Left renal cortex interstitium (tissue), 4 donors: ENCODE data around the gene CHEK2. TPM values are rescaled to one million over a fixed set of nuclear protein-coding genes. Genes with fewer than 3 reads are reported as not detected.
"Not testable (repeated sequence)": the region's sequence is repeated elsewhere in the genome, so short reads cannot be mapped to it uniquely, and the experiment has no call there.

Experiments used
- DNase-seq, 4 donors: peaks; one replicate each; pipeline ENCODE4 v3.0.0-alpha.2; 2013; ENCODE audit warnings: low read depth in 4 of 4, low spot score in 2 of 4, missing footprints in 1 of 4
- polyA plus RNA-seq, 4 donors: library from polyadenylated mRNA; unstranded; fragments of 120-200 nt; gene quantifications; one replicate each; pipeline ENCODE4 v1.2.1, GENCODE V29; 2013; ENCODE audit not compliant: insufficient read length in 4 of 4

The CHEK2 gene
- polyA plus RNA-seq, result 10 to 100 TPM; 13.4 to 22.5 (median 17.7) TPM

- DNase-seq, result peak; percentile 93 to 99 (median 95)
These were observed at the start of gene CHEK2, which contains the start of gene HSCB for GRCh38 chr22:28741785-28742561. Gene CHEK2, minus strand, starts transcription at chr22:28741820. Its CDS starts 7,099 bp downstream, at chr22:28734721. Gene HSCB, plus strand, starts transcription at chr22:28742039. Its CDS starts 57 bp downstream, at chr22:28742096.

GRCh38 chr22:28791124-28791523, 49.5 kb upstream of the CHEK2 start:
- no peak for DNase-seq

- DNase-seq, result no peak
These were observed 47.0 kb upstream of the CHEK2 start for GRCh38 chr22:28788601-28789000.

- DNase-seq, result no peak
These were observed 42.4 kb upstream of the CHEK2 start for GRCh38 chr22:28783786-28784671.

GRCh38 chr22:28780296-28780695, 38.7 kb upstream of the CHEK2 start:
- no peak for DNase-seq

GRCh38 chr22:28779833-28780232, 38.2 kb upstream of the CHEK2 start:
- no peak for DNase-seq

- no peak for DNase-seq
These were observed 32.8 kb upstream of the CHEK2 start for GRCh38 chr22:28774378-28774777.

- no peak for DNase-seq
These were observed 31.8 kb upstream of the CHEK2 start for GRCh38 chr22:28773461-28773867.

GRCh38 chr22:28772633-28773460, 31.2 kb upstream of the CHEK2 start, which contains the start of gene CCDC117:
Gene CCDC117, plus strand, starts transcription at chr22:28772695. Its CDS starts 155 bp downstream, at chr22:28772850.
- DNase-seq, result peak; percentile 84 to 94 (median 88)

- no peak for DNase-seq
These were observed 29.7 kb upstream of the CHEK2 start for GRCh38 chr22:28771195-28771791.

GRCh38 chr22:28769394-28770085, 27.9 kb upstream of the CHEK2 start:
- no peak for DNase-seq

- no peak for DNase-seq
These were observed 27.2 kb upstream of the CHEK2 start for GRCh38 chr22:28768701-28769393.

- no peak for DNase-seq
These were observed 25.0 kb upstream of the CHEK2 start for GRCh38 chr22:28766628-28767027.

- DNase-seq, result not testable (repeated sequence)
These were observed 20.4 kb upstream of the CHEK2 start for GRCh38 chr22:28762000-28762399.

GRCh38 chr22:28761449-28761755, 19.8 kb upstream of the CHEK2 start:
- DNase-seq, result no peak

- no peak for DNase-seq
These were observed 18.4 kb upstream of the CHEK2 start for GRCh38 chr22:28759861-28760560.

GRCh38 chr22:28754512-28754911, 12.9 kb upstream of the CHEK2 start:
- DNase-seq, result not testable (repeated sequence)

GRCh38 chr22:28750471-28750881, 8.9 kb upstream of the CHEK2 start:
- DNase-seq, result no peak
